ENCODE data around the gene DEK.

DNA sequence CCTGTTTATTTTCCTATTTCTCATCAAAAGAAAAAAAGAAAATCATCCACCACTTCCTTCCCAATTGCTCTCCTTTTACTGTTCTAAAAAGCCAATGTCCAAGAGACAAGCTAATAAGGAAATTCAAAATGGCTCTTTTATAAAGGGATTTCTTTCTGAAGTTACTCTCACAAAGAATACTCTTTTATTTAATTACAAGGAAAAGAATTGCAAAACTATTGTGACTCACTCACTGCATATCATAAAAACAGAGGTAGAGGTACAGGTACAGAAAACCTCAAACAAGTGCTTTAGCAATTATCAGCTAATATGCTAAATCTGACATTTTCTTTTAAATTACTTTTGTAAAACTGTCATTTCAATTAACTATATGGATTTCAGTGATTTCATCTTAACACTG is 18.1 kb downstream of the DEK start:
- TF ChIP-seq, protein P1, sequence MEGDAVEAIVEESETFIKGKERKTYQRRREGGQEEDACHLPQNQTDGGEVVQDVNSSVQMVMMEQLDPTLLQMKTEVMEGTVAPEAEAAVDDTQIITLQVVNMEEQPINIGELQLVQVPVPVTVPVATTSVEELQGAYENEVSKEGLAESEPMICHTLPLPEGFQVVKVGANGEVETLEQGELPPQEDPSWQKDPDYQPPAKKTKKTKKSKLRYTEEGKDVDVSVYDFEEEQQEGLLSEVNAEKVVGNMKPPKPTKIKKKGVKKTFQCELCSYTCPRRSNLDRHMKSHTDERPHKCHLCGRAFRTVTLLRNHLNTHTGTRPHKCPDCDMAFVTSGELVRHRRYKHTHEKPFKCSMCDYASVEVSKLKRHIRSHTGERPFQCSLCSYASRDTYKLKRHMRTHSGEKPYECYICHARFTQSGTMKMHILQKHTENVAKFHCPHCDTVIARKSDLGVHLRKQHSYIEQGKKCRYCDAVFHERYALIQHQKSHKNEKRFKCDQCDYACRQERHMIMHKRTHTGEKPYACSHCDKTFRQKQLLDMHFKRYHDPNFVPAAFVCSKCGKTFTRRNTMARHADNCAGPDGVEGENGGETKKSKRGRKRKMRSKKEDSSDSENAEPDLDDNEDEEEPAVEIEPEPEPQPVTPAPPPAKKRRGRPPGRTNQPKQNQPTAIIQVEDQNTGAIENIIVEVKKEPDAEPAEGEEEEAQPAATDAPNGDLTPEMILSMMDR (IDR thresholded peaks at IDR 0.05; ENCODE audit: low read depth, low read length) = no peak
- no peak for TF ChIP-seq EZH2phosphoT487 (IDR thresholded peaks at IDR 0.05; ENCODE audit: low read depth)

Measured in OCI-LY3 (cell line).